SHP77 (cell line): ENCODE data around the gene EHMT1.
"Not testable (repeated sequence)": the region's sequence is repeated elsewhere in the genome, so short reads cannot be mapped to it uniquely, and the experiment has no call there.

ENCODE experiments used
- DNase-seq, 2 experiments: peaks; one replicate each; lab custom pipeline; 2025; lab: John Stamatoyannopoulos, UW

The EHMT1 gene

GRCh38 chr9:137720571-137721110 lies 101.8 kb downstream of the EHMT1 start:
- no peak for DNase-seq

GRCh38 chr9:137721479-137721878 lies 102.7 kb downstream of the EHMT1 start:
- DNase-seq = no peak

- no peak for DNase-seq
These were observed 103.1 kb downstream of the EHMT1 start for GRCh38 chr9:137721899-137722298.

- DNase-seq = no peak
These were observed 103.7 kb downstream of the EHMT1 start for GRCh38 chr9:137722481-137722880.

GRCh38 chr9:137723356-137723755 lies 104.6 kb downstream of the EHMT1 start:
- DNase-seq = not testable (repeated sequence)

- no peak for DNase-seq
These were observed 105.1 kb downstream of the EHMT1 start for GRCh38 chr9:137723783-137724445.

- no peak for DNase-seq
These were observed 106.0 kb downstream of the EHMT1 start for GRCh38 chr9:137724818-137725240.

GRCh38 chr9:137725598-137725997 lies 106.8 kb downstream of the EHMT1 start:
- DNase-seq = no peak

- DNase-seq = not testable (repeated sequence)
These were observed 107.5 kb downstream of the EHMT1 start for GRCh38 chr9:137726336-137726735.

GRCh38 chr9:137726764-137727163 lies 108.0 kb downstream of the EHMT1 start:
- no peak for DNase-seq

- no peak for DNase-seq
These were observed 108.9 kb downstream of the EHMT1 start for GRCh38 chr9:137727716-137728115.

GRCh38 chr9:137728444-137729311 lies 109.9 kb downstream of the EHMT1 start:
- no peak for DNase-seq

- no peak for DNase-seq
These were observed 112.6 kb downstream of the EHMT1 start for GRCh38 chr9:137731216-137731946.

GRCh38 chr9:137731947-137732813 lies 113.4 kb downstream of the EHMT1 start:
- DNase-seq = no peak

GRCh38 chr9:137733429-137733828 lies 114.6 kb downstream of the EHMT1 start:
- DNase-seq = no peak

- no peak for DNase-seq
These were observed 115.4 kb downstream of the EHMT1 start for GRCh38 chr9:137734181-137734580.

GRCh38 chr9:137738182-137738696 lies 119.4 kb downstream of the EHMT1 start:
- not testable (repeated sequence) for DNase-seq

- DNase-seq = no peak
These were observed 119.9 kb downstream of the EHMT1 start for GRCh38 chr9:137738703-137739102.

- DNase-seq = no peak
These were observed 120.8 kb downstream of the EHMT1 start for GRCh38 chr9:137739371-137740309.

- DNase-seq = peak; percentile 60 to 77
These were observed 121.5 kb downstream of the EHMT1 start for GRCh38 chr9:137740312-137740711.
